Right forelimb (tissue), 1 donor: ENCODE data around the gene SPPL2C.

ENCODE experiments used
- DNase-seq: peaks from one replicate; pipeline ENCODE4 v3.0.0-alpha.2; 2018

Gene SPPL2C, protein sequence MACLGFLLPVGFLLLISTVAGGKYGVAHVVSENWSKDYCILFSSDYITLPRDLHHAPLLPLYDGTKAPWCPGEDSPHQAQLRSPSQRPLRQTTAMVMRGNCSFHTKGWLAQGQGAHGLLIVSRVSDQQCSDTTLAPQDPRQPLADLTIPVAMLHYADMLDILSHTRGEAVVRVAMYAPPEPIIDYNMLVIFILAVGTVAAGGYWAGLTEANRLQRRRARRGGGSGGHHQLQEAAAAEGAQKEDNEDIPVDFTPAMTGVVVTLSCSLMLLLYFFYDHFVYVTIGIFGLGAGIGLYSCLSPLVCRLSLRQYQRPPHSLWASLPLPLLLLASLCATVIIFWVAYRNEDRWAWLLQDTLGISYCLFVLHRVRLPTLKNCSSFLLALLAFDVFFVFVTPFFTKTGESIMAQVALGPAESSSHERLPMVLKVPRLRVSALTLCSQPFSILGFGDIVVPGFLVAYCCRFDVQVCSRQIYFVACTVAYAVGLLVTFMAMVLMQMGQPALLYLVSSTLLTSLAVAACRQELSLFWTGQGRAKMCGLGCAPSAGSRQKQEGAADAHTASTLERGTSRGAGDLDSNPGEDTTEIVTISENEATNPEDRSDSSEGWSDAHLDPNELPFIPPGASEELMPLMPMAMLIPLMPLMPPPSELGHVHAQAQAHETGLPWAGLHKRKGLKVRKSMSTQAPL

DNA sequence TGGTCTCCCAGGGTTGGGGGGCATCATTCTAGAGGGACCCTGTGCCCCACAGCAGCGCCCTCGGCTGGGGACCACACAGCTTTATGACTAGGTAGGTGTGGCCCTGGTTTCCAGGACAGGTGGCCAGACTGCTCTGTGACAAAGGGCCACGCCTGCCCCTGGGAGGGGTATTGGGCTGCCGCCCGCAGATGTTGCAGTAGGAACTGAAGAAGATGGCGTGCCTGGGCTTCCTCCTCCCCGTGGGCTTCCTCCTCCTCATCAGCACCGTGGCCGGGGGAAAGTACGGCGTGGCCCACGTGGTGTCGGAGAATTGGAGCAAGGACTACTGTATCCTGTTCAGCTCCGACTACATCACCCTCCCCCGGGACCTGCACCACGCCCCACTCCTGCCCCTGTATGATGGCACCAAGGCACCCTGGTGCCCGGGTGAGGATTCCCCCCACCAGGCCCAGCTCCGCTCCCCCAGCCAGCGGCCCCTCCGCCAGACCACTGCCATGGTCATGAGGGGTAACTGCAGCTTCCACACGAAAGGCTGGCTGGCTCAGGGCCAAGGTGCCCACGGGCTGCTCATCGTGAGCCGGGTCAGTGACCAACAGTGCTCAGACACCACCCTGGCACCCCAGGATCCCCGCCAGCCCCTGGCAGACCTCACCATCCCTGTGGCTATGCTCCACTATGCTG lies at the start of gene SPPL2C:
SPPL2C (plus strand) TSS at position 187 of the 681 bp plus-strand sequence; CDS start at position 213, 26 bp downstream.
- no peak for DNase-seq

DNA sequence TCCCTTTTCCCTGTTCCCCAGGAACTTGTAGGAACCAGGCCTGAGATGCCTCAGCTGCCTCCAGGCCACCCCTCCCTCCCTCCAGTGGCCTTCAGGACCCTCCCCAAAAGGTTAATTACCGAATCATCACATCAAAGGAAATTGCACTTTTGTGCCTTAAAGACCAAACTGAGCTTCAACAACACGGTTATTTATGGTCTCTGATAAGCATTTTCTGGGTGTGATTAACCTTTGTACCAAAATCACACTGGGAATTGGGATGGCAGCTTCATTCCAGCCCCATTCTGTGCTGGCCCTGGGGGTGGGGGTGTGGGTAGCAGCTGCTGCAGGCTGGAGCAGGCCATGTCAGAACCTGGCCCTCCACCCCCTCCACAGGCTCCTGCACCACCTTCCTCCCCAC lies 43.9 kb upstream of the SPPL2C start:
- DNase-seq = no peak

DNA sequence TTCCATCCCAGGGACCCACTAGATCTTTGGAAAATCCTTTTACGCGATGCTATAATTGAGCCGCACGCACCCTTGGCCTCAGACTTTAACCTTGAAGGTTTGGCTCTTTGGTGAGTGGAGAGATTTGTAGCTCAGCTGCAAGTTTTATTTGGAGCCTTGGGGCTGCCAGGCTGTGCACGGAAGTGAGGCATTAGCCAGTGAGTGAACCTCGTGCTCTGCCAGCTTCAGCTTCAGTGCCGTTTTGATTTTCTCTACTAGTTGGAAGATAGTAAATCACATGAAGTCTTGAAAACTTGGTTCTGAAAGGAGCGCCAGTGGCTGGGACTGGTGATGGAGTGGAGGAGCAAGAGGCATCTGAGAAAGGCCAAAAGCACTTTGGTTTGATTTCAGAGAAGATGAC lies 43.3 kb upstream of the SPPL2C start:
- DNase-seq = no peak

DNA sequence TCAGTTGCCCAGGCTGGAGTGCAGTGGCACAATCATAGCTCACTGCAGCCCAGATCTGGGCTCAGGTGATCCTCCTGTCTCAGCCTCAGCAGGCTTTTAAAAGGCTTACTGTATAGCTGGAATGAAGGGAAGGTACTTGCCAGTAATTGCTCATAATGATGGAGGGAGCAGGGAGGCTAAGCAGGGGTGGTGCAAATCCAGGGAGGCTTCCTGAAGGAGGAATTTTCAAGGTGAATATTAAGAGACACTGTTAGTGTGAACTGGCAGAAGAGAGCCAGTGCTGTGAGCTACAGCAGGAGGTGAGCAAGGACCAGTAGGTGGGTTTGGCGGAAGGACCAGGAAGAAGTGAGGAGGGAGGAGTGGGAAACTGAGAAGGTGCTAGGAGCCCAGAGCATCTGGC lies 35.8 kb upstream of the SPPL2C start:
- DNase-seq = no peak

DNA sequence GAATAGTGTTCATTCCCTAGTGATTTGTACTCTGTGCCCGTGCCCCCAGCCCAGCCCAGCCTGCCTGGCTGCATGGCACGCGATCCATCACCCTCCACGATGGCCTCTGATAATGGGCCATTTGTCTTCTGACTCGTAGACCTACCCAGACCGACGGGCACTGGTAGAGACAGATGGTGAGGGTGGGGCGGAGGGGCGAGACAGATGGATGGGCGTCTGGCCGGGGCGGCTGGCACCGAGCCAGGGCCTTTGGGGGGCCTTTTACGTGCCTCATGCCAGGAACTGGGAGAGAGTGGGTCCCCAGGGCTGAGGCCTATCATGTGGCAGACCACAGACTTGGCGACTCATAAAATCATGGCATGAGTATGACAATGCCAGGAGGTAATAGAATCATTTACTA lies 35.2 kb upstream of the SPPL2C start:
- DNase-seq = no peak

DNA sequence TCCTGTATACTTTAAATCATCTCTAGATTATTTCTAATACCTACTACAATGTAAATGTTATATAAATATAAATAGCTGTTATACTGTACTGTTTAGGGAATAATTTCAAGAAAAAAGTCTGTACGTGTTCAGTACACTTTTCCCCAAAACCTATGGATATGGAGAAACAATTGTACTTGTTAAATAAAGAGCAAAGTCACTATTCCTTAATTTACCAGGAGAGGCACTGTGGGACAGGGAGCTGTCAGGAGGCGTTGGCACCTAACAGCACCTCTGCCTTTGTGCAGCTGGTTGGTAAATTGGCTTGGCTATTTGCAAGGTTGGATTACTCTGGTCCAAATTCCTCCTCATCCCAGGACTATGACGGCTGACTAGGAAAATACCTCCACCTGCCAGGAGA lies 32.6 kb upstream of the SPPL2C start:
- DNase-seq = no peak

DNA sequence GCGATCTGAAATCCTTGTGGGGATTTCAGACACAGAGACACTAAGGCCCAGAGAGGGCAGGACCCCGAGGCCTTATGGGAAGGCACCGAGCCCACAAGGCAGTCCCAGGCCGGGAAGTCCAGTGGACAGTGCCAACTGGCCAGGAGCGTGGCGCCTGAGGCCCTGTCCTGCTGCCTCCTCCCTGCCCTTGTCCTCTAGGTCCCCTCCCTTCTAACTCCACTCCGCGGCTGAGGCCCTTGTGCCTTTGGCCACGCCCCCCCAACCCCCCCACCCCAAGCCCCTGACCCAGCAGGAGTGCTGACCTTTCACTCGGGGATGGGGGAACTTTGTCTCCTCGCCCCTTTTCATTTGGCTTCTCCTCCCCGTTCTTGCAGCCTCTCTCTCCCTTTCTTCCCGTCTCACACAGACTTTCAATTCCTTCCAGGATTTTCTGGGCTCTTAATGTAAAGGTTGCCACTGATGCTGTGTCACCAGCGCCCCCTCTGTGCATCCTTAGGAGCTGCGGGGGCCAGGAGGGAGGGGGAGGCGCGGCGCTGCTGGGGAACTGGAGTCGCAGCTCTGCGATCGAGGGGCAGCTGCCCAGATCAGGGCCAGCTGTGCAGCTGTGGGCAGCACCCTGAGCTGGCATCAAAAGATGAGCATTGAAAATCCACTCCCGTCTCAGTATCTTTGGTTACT lies 31.5 kb upstream of the SPPL2C start:
- no peak for DNase-seq

DNA sequence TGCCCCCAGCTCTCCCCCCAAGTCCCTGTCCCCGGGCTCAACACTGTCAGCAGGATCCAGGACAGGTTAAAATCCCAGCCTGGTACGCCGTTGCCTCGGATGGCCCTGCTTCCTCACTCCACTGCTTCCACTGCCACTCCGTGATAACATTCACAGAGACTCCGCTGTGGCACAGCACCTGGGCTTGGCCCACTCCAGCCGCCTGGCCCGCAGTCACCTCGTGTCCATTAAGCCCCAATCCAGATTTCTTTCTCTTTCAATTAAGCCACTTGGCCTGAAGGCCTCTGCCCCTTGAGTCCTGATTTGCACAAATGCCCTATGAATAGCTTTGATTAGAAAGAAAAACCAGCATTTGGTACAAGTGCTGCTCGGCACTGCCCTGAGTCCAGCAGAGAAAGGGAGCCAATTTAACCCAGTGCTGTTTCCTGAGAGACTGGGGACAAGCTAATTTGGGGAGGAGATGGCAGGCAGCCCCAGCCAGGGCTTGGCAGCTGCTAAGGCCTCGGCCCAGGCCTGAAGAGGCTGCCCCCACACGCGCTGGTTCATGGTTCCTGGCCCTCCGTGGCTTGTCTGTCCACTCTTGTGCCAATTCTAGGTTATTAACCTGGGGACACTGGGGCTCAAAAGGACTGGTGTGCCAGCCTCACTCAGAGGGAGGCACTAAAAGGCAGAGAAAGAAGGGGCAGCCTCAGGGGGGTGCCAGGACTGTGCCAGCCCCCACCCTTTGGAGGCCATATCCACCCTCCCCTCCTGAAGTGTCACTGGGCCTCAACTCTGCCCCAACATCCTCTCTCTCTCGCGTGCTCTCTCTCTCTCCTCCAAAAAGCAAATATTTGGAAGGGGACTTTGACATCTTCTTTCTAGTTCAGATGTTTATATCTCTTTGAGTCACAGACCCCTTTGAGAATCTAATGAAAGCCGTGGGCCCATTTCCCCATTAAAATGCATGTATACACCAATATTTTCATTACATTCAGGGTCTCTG lies 29.8 kb upstream of the SPPL2C start:
- no peak for DNase-seq

DNA sequence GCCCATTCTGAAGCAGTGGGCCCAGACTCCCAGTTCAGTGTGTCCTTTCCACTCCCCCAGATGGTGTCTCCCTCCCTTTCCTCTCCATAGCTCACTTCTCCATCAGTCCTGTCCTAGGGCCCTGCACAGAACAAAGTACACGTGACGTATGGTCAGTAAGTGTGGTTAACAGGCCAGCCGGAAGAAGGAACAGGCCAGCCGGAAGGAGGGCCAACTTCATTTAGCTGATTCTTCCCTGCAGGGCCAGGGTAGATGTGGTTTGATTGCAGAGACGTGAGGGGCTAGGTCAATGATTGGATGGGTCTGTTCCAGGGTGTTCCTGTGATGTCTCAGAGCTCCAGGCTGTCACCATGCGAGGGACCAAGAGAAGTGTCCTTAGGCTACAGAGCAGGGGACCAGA lies 28.9 kb upstream of the SPPL2C start:
- DNase-seq = no peak

DNA sequence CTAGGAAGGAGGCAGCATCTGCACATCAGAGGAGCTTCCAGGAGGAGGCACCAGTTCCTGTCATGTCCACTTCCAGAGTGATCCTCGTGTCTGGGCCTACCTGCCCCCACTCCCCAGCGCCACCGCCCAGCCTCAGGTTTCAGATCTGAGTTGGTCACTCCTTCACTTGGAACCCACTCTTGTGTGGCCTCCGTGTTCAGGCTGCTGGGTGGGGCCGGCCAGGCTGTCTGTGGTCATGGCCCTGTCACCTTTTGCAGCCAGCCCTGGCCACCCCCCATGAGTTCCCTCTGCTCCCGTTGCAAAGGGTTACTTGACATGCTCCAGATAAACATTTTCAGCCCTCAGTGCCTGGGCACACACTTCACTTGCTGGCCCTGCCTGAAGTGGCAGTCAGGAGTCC lies 26.6 kb upstream of the SPPL2C start:
- no peak for DNase-seq

DNA sequence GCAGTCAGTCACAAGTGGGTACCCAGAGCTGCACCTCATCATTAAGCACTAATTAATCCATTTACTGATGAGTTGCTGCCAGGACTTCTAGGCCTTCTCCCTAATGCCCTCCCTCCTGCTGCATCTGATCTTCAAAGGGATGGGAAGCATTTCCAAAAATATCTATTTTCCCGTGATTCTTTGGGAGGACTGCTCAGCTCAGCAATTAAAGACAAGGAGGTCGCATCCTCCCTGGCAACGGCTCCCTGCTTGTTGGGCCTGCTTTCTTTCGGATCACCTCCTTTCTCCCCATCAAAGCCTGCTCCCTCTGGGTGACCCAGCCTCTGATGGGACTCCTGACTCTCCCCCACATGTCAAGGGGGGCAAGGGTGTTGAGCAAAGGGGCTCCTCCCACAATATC lies 26.0 kb upstream of the SPPL2C start:
- DNase-seq = no peak

DNA sequence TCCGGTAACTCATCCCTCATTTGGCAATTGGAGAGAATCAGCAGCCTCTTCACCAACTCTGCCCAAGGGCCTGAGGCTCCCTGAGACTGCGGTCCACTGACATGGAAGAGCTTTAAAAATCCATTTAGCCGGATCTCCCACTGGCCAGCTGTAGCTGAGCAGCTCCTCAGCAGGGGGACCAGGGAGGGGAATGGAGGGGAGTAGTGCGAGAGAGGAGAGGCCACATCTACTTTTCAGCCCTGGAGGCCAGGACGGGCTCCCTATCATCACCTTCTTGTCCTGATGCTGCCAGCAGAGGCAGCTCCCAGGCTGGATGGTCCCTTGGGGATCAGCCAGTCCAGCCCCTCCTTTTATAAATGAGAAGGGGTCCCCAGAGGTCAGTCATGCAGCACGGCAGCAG lies 25.0 kb upstream of the SPPL2C start:
- no peak for DNase-seq

DNA sequence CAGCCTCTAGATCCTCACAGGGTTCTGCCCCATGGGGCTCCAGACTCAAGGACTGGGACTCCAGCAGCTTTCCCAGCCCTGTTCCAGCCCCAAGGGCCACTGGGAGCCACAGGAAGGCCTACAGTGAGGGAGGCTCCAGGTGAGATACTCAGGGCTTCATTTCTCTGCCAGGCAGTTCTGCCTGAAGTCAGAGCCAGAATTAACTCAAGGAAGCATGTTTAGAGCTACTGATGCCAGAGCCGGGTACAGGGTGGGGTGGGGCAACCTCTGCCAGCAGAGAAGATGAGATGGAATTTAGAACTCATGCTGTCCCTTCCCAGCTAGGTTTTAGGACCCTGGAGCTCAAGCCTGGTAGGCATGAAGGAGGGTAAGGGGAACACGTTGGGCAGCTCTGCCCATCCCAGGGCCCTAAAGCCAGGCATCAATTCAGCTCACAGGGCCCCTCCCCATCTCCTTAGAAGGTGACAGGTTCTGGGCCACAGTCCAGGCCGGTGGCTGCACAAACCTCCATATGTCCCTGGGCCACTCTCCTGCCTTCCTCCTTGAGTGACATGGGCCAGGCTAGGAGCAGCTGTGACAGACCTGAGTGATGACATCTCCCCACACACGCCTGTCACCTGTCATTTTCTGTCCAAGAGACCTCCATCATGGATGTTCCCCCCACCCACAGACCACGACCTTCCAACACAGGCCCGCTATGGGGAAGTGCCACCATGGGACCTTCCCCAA lies 24.5 kb upstream of the SPPL2C start:
- no peak for DNase-seq

DNA sequence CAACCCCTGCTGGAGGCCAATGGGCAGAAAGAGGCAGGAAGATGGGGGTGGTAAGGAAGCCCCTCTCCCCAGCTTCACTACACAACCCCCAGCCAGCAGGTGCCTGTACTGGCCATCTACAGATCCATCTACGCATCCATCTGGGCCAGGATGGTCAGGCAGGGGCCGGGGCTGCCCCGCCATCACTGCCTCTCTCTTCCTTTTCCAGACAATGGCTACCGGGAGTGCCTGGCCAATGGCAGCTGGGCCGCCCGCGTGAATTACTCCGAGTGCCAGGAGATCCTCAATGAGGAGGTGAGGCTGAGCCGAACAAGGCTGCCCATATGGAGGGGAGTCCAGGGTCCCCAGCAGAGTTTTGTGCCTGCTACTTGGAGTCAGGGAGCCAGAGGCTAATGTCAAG lies 23.5 kb upstream of the SPPL2C start:
- DNase-seq = no peak

DNA sequence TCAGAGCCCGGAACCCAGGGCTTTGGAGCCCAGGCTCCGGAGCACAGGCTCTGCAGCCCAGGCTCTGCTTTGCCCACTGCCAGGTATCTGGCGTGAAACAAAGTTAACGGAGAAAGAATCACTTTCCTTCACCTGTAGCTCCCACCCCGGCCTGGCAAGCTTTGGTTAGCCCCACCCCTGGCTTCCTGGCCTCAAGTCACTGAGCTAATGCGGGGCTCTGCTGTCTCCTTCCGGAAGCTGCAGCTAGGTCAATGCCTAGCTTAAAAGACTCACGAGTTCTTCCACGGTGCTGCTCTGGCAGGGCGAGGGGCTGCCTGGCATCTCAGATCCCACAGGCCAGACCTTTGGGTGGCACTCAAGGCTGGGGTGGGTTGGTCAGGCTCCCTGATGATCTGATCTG lies 21.1 kb upstream of the SPPL2C start:
- DNase-seq = no peak

DNA sequence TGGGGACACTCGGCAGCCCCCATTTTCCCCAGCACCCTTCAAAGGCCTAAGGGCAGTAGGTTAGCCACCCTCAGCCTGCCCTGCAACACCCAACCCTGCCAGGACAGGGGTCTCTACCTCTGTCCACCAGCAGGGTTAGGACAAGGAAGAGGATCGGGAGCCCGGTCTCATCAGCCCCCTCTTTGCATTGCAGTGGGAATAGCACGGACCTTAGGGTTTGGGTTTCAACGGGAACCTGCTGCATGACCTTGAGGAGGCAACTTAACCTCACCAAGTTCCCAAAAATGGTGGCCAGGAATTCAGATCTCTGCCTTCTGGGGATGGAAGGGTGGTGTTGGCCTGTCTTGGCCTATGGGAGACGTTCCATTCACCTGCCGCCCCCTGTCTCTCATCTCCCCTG lies 20.2 kb upstream of the SPPL2C start:
- no peak for DNase-seq

DNA sequence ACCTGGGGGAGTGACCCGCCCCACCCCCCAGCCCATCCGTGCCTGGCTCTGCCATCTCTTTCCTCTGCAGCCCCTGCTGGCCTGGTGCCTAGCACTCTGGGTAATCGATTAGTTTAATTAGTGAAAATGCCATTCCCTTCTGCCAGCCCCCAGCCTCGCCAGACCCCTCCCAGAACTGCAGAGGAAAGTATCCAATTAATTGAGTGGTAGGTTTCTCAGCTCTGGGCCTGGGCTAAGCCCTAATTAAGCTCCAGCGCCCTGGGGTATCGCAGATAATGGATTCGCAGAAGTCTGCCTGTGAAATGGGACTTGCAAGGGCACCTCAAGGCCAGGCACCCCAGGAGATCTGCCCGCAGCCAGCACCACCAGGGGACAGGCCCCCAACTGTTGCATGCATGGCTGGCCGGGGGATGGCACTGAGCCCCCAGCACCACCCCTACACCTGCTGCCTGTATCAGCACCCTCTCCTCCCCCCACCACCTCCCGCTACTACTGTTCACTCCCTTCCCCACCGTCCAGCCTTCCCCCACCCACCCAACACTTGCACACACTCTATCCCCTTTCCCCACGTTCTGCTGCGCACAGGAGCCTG lies 19.7 kb upstream of the SPPL2C start:
- no peak for DNase-seq

DNA sequence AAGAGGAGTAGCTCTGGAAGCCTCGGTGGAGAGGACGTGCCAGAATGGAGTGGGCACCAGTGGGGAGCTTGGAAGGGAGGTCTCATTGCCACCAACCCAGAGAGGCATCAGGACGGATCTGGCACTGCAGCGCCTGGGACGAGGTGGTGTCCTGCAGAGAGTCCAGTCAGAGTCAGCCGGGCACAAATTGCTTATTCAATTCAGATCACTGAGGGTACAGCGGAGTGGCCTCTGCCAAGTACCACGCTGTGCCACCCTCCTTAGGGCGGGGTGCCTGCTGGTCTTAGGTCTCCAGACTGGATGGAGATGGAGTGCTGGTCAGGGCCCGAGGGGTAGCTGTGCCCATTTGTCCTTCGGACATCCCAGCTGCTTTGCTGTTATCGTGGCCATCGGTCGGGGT lies 18.9 kb upstream of the SPPL2C start:
- no peak for DNase-seq

DNA sequence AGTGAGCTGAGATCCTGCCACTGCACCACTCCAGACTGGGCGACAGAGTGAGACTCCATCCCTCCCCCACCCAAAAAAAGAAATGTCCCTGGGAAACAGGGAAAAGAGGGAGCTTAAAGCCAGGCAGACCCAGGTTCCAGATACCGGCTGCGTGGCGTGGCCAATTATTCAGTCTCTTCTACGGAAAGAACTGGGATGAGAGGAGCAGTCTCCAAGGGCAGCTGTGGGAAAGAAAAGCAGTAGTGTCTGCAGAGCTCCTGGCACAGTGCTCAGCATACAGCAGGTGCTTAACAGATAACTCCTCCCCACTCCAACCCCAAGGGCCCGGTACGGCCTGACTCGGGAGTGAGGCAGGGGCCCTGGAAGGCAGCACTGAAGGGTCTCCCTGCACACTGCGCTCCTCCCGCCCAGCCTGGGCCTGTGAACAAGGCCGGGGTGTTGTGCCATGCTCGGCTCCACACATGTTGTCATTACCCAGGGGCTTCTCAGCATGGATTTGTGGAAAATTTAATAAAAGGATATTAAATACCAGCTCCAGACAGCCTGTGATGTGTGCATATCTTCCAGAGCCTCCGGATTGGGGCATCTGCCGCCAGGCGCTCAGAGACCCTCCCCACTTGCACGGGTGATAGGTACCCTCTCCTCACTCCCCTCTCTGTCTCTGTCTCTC lies 17.6 kb upstream of the SPPL2C start:
- DNase-seq = no peak

DNA sequence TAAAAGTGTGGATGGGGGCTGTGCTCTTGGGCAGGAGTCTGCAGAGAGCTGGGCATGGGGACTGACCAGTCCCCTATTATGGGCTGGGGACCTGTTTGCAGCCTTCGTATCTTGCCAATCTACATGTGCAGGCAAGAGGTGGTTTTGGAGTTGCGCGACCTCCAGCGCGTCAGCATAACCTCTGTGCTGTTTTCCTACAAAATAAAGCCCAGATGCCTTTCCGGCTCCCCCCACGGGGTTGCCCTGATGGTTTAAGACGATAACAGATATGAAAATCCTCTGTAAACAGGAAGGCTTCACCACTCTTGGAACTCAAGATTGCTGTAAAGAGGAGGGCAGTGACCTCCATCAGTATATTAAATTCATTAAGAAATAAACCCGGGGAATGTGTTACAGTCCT lies 16.5 kb upstream of the SPPL2C start:
- DNase-seq = no peak
